Kidney (tissue), 14 donors: ENCODE measurements around the gene SH3PXD2B. TPM values are rescaled to one million over a fixed set of nuclear protein-coding genes. Genes with fewer than 3 reads are reported as not detected.
"Not testable (repeated sequence)": the region's sequence is repeated elsewhere in the genome, so short reads cannot be mapped to it uniquely, and the experiment has no call there.

Source experiments
- DNase-seq, 5 donors: peaks; one replicate each; pipeline ENCODE4 v3.0.0-alpha.2; 2013 to 2020
- FAIRE-seq: peaks from 2 replicates; lab custom pipeline; 2012; peaks lifted over from hg19 to GRCh38; lab: Jason Lieb, UNC
- H3K27ac ChIP-seq, 2 donors: one replicate each; pipeline ENCODE4 v1.7.0; 2013; ENCODE audit warnings: low read depth in 2 of 2, low read length in 2 of 2, inconsistent platforms in 1 of 2
- H3K27me3 ChIP-seq: one replicate; pipeline ENCODE4 v1.7.1; 2013; ENCODE audit warnings: low read length, inconsistent platforms; ENCODE audit not compliant: control insufficient read depth, insufficient read depth
- H3K36me3 ChIP-seq, 3 donors: one replicate each; pipeline versions ENCODE4 v1.7.0 to v1.7.1; 2013; ENCODE audit warnings: low read length in 3 of 3, control low read depth in 1 of 3, inconsistent platforms in 1 of 3; ENCODE audit not compliant: insufficient read depth in 3 of 3, control insufficient read depth in 2 of 3
- H3K4me1 ChIP-seq, 3 donors: one replicate each; pipeline versions ENCODE4 v1.7.0 to v1.7.1; 2013; ENCODE audit warnings: low read length in 3 of 3, inconsistent platforms in 1 of 3, low read depth in 1 of 3; ENCODE audit not compliant: control insufficient read depth in 2 of 3, insufficient read depth in 2 of 3
- H3K4me3 ChIP-seq, 3 donors: one replicate each; pipeline versions ENCODE4 v1.7.0 to v1.8.1; 2013; ENCODE audit warnings: low read length in 3 of 3, control low read depth in 1 of 3, inconsistent platforms in 1 of 3
- H3K9ac ChIP-seq, 3 donors: one replicate each; pipeline versions ENCODE4 v1.7.0 to v1.7.1; 2013; ENCODE audit warnings: low read length in 3 of 3, control low read depth in 1 of 3, inconsistent platforms in 1 of 3
- H3K9me3 ChIP-seq, 3 donors: one replicate each; pipeline versions ENCODE4 v1.7.0 to v1.7.1; 2013; ENCODE audit warnings: low read length in 3 of 3, control low read depth in 1 of 3, inconsistent platforms in 1 of 3; ENCODE audit not compliant: control insufficient read depth in 2 of 3, insufficient read depth in 1 of 3
- intact Hi-C: fragments of 100-400 bp; cut with DNase I; formaldehyde crosslinking; loops from one replicate; pipeline ENCODE4 v1.11.1; 2022
- polyA plus RNA-seq: library from polyadenylated mRNA; stranded (reverse); fragments of 350-450 nt; fragmentation: Illumina TruSeq; extraction: RNeasy Lipid Tissue Mini Kit (QIAGEN cat#74804); gene quantifications from one replicate; pipeline ENCODE4 v1.2.3, GENCODE V29; 2014; ENCODE audit warnings: low read depth, low replicate concordance; ENCODE audit not compliant: insufficient read depth
- total RNA-seq: library from RNA; stranded (reverse); fragmentation: NEBNext Ultra II Directional; extraction: Animal tissue kit (Norgen Biotek cat#: 25700); gene quantifications from one replicate; pipeline ENCODE4 v1.2.1, GENCODE V29; 2021
- TF ChIP-seq, protein P1 (sequence below): IDR thresholded peaks from 3 replicates; pipeline ENCODE4 v1.5.1; 2012; ENCODE audit warnings: mild to moderate bottlenecking, moderate library complexity, borderline replicate concordance; ENCODE audit not compliant: insufficient read depth; ENCODE audit errors: extremely low read depth
- donor health status: control.
- donor health status: control.
- donor health status: control.
- donor health status: control.
- donor health status: control.
- donor health status: DM: yes; HTN: yes; CAD: no.
- donor health status: Normal renal cell carcinoma (clear cell type).

SH3PXD2B gene
- total and polyA plus RNA-seq, 2 donors from 2014 or later, result 3.1 to 22.8 TPM

DNA sequence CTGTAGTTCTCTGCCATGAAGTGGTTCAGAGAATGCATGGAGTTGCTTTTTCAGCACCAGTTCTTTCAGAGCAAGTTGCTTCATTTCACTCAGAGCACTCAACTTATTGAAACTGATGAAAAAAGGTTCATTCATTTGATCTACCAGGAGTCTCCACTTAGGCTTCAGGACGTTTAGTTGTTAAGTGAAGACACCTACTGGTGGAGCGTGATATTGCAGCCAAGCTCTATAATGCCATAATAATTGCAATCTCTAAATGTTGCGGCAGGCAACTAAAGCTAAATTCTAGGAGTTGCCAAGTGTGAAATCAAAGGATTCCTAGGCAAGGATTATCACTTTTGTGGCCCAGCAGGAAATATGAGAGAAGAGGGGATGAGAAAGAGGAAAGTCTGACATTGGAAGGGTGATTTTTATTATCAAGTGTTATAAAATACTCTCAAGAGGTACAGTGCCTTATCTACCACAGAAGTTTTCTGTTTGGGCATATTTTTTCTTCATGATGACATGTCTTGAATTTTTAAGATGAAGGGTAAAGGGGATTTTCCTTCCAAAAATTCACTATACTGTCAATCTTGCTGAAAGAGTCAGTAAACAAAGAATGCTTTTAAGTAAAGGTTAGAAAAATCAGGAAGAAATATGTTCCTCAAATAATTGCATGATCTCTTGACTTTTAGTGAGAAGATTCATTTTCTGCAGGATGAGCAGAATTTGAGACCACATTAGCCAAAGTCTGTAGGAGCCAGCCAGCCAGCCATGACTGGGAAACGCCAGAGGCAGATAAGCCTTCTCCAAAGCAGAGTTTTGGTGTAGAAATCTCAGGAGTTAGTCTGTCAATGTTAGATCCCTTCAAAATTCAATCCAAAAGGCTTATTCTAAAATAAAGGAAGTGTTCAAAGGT is 83.4 kb downstream of the SH3PXD2B start:
- DNase-seq (no peak), FAIRE-seq (no peak)
- Histone ChIP-seq H3K4me3 (no peak overlapping the region), H3K27ac (no peak overlapping the region), H3K36me3 (no peaks in the 10 kb centered on the region), H3K4me1 (no peaks in the 10 kb centered on the region), H3K9ac (no peak overlapping the region), H3K27me3 (no peaks in the 10 kb centered on the region), H3K9me3 (peaks cover 0 to 12% (median 2%) of the 10 kb centered on the region in 3 donors)
- TF ChIP-seq, protein P1, sequence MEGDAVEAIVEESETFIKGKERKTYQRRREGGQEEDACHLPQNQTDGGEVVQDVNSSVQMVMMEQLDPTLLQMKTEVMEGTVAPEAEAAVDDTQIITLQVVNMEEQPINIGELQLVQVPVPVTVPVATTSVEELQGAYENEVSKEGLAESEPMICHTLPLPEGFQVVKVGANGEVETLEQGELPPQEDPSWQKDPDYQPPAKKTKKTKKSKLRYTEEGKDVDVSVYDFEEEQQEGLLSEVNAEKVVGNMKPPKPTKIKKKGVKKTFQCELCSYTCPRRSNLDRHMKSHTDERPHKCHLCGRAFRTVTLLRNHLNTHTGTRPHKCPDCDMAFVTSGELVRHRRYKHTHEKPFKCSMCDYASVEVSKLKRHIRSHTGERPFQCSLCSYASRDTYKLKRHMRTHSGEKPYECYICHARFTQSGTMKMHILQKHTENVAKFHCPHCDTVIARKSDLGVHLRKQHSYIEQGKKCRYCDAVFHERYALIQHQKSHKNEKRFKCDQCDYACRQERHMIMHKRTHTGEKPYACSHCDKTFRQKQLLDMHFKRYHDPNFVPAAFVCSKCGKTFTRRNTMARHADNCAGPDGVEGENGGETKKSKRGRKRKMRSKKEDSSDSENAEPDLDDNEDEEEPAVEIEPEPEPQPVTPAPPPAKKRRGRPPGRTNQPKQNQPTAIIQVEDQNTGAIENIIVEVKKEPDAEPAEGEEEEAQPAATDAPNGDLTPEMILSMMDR, result no peak
- intact Hi-C loops, result no loop called here

GRCh38 chr5:172370237-172370640 is 84.1 kb downstream of the SH3PXD2B start:
- Histone ChIP-seq H3K4me1 (no peaks in the 10 kb centered on the region), H3K36me3 (no peaks in the 10 kb centered on the region), H3K27ac (no peak overlapping the region), H3K9ac (no peak overlapping the region), H3K4me3 (no peak overlapping the region), H3K9me3 (peaks cover 0 to 12% (median 2%) of the 10 kb centered on the region in 3 donors), H3K27me3 (no peaks in the 10 kb centered on the region)
- TF ChIP-seq, protein P1, result no peak
- FAIRE-seq, result no peak
- intact Hi-C loops, result no loop called here
- no peak for DNase-seq

DNA sequence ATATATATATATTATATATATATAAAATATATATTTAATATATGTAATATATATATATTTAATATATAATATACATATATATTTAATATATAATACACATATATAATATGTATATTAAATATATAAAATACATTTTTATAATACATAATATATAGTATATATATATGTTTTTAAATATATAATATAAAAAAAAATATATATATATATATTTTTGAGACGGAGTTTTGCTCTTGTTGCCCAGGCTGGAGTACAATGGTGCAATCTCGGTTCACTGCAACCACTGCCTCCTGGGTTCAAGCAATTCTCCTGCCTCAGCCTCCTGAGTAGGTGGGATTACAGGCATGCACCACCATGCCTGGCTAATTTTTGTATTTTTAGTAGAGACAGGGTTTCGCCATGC is 85.6 kb downstream of the SH3PXD2B start:
- H3K27ac ChIP-seq, DNase-seq, H3K9ac ChIP-seq, H3K27me3 ChIP-seq, H3K4me3 ChIP-seq, intact Hi-C loops, H3K4me1 ChIP-seq, FAIRE-seq, H3K36me3 ChIP-seq: not testable (repeated sequence)
- peaks cover 0 to 12% (median 2%) of the 10 kb centered on the region in 3 donors for H3K9me3 ChIP-seq

GRCh38 chr5:172365948-172366608 is 88.2 kb downstream of the SH3PXD2B start:
- intact Hi-C loops, result no loop called here
- no peak for FAIRE-seq

More at GRCh38 chr5:172365948-172366608, 88.2 kb downstream of the SH3PXD2B start:
- Histone ChIP-seq H3K4me3 (no peak overlapping the region), H3K4me1 (no peaks in the 10 kb centered on the region), H3K27ac (no peak overlapping the region), H3K9me3 (peaks cover 0 to 5% (median 0%) of the 10 kb centered on the region in 3 donors), H3K27me3 (no peaks in the 10 kb centered on the region), H3K36me3 (no peaks in the 10 kb centered on the region), H3K9ac (no peak overlapping the region)
- DNase-seq, result no peak
- TF ChIP-seq, protein P1, result no peak
